ENCODE measurements around the gene PRKG1. TPM values are rescaled to one million over a fixed set of nuclear protein-coding genes. Genes with fewer than 3 reads are reported as not detected.

The PRKG1 gene
- polyA plus RNA-seq, 1 donor (not counting 4 experiments of a cell fraction or from before 2014, with no cell fraction given) = 0.24 TPM

DNA sequence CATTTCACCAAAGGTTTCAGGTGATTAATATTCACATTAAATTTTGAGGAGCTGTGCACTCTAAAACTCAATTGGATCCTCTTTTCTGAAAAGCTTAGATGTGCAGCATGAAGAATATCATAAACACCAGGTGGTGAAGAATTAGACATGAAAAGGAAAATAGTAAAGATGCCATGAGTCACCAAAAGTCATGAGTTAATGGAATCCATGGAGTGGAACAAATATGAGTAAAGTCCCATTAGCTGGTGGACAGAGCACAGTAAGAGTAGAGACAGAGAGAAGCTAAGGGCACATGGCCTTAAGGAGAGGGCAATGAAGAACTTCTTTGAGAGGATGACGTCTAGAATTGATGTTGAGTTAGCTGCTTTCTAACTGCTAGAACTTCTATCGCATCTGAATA, 353.5 kb downstream of the PRKG1 start:
- Histone ChIP-seq H3K79me2 (ENCODE audit: control insufficient read depth, insufficient read depth, low read length) (no peaks in the 10 kb centered on the region), H3K9ac (ENCODE audit: control insufficient read depth, extremely low read depth, insufficient read depth, low read length) (no peak overlapping the region), H3K4me2 (ENCODE audit: control insufficient read depth, extremely low read depth, insufficient read depth, low read depth, low read length) (no peak overlapping the region), H3K4me1 (ENCODE audit: control insufficient read depth, extremely low read depth, insufficient read depth, low read length) (no peaks in the 10 kb centered on the region), H2AFZ (ENCODE audit: control insufficient read depth, low read length) (no peak overlapping the region), H3K9me1 (ENCODE audit: control insufficient read depth, extremely low read depth, insufficient read depth, low read length) (no peaks in the 10 kb centered on the region), H3K4me3 (ENCODE audit: control insufficient read depth in 2 of 3, extremely low read depth in 1 of 3, insufficient read depth in 2 of 3, low read depth in 1 of 3, low read length in 3 of 3) (no peak overlapping the region), H3K9me3 (ENCODE audit: control insufficient read depth, low read depth, low read length) (no peaks in the 10 kb centered on the region), H3K27me3 (ENCODE audit: control insufficient read depth, extremely low read depth, insufficient read depth, low read length) (no peaks in the 10 kb centered on the region), H3K27ac (ENCODE audit: control insufficient read depth, insufficient read depth, low read length) (no peak overlapping the region), H4K20me1 (ENCODE audit: control insufficient read depth, extremely low read depth, insufficient read depth, low read length) (no peaks in the 10 kb centered on the region), H3K36me3 (ENCODE audit: control insufficient read depth in 2 of 2, extremely low read depth in 1 of 2, insufficient read depth in 2 of 2, low read length in 2 of 2) (no peaks in the 10 kb centered on the region)
- TF ChIP-seq EZH2 (IDR thresholded peaks at IDR 0.05; ENCODE audit: low read length) = no peak
- TF ChIP-seq, protein P1, sequence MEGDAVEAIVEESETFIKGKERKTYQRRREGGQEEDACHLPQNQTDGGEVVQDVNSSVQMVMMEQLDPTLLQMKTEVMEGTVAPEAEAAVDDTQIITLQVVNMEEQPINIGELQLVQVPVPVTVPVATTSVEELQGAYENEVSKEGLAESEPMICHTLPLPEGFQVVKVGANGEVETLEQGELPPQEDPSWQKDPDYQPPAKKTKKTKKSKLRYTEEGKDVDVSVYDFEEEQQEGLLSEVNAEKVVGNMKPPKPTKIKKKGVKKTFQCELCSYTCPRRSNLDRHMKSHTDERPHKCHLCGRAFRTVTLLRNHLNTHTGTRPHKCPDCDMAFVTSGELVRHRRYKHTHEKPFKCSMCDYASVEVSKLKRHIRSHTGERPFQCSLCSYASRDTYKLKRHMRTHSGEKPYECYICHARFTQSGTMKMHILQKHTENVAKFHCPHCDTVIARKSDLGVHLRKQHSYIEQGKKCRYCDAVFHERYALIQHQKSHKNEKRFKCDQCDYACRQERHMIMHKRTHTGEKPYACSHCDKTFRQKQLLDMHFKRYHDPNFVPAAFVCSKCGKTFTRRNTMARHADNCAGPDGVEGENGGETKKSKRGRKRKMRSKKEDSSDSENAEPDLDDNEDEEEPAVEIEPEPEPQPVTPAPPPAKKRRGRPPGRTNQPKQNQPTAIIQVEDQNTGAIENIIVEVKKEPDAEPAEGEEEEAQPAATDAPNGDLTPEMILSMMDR (optimal IDR thresholded peaks at IDR 0.05 in 1 of 3, IDR thresholded peaks at IDR 0.05 in 1 of 3, conservative IDR thresholded peaks at IDR 0.05 in 1 of 3; ENCODE audit: extremely low read depth in 1 of 3, insufficient read depth in 2 of 3, low read length in 3 of 3) = no peak
- DNase-seq (ENCODE audit: low read depth, low spot score) (no peak), FAIRE-seq (peak; percentile 5)
- dilution Hi-C loops (cut with MboI; ENCODE audit: extremely low pct_ligation_motif_present, low sequenced_read_pairs) = no loop called here

DNA sequence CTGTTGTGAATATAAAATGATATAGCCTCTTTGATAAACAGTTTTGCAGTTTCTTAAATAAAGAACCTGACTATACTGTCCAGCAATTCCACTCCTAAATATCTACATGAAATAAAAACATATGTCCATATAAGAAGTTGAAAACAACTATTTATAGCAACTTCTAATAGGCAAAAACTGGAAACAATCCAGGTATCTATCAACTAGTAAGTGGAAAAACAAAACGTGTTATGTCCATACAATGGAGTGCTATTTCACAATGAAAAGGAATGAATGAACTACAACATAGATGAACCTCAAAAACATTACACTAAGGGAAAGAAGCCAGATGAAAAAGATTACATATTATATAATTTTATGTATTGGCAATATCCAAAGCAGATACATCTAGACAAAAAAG, 356.2 kb downstream of the PRKG1 start:
- dilution Hi-C loops (cut with MboI; ENCODE audit: extremely low pct_ligation_motif_present, low sequenced_read_pairs) = no loop called here
- H3K9me1 ChIP-seq (ENCODE audit: control insufficient read depth, extremely low read depth, insufficient read depth, low read length) = no peaks in the 10 kb centered on the region
- H3K9me3 ChIP-seq (ENCODE audit: control insufficient read depth, low read depth, low read length) = no peaks in the 10 kb centered on the region
- H3K4me1 ChIP-seq (ENCODE audit: control insufficient read depth, extremely low read depth, insufficient read depth, low read length) = no peaks in the 10 kb centered on the region
- no peak overlapping the region for H3K4me2 ChIP-seq (ENCODE audit: control insufficient read depth, extremely low read depth, insufficient read depth, low read depth, low read length)
- H2AFZ ChIP-seq (ENCODE audit: control insufficient read depth, low read length) = no peak overlapping the region
- TF ChIP-seq, protein P1 (optimal IDR thresholded peaks at IDR 0.05 in 1 of 3, IDR thresholded peaks at IDR 0.05 in 1 of 3, conservative IDR thresholded peaks at IDR 0.05 in 1 of 3; ENCODE audit: extremely low read depth in 1 of 3, insufficient read depth in 2 of 3, low read length in 3 of 3) = no peak
- no peak for TF ChIP-seq EZH2 (IDR thresholded peaks at IDR 0.05; ENCODE audit: low read length)
- DNase-seq (ENCODE audit: low read depth, low spot score) (no peak), FAIRE-seq (no peak)
- no peak overlapping the region for H3K27ac ChIP-seq (ENCODE audit: control insufficient read depth, insufficient read depth, low read length)
- no peaks in the 10 kb centered on the region for H3K79me2 ChIP-seq (ENCODE audit: control insufficient read depth, insufficient read depth, low read length)
- no peaks in the 10 kb centered on the region for H4K20me1 ChIP-seq (ENCODE audit: control insufficient read depth, extremely low read depth, insufficient read depth, low read length)
- H3K4me3 ChIP-seq (ENCODE audit: control insufficient read depth in 2 of 3, extremely low read depth in 1 of 3, insufficient read depth in 2 of 3, low read depth in 1 of 3, low read length in 3 of 3) = no peak overlapping the region
- H3K27me3 ChIP-seq (ENCODE audit: control insufficient read depth, extremely low read depth, insufficient read depth, low read length) = no peaks in the 10 kb centered on the region
- H3K9ac ChIP-seq (ENCODE audit: control insufficient read depth, extremely low read depth, insufficient read depth, low read length) = no peak overlapping the region
- no peaks in the 10 kb centered on the region for H3K36me3 ChIP-seq (ENCODE audit: control insufficient read depth in 2 of 2, extremely low read depth in 1 of 2, insufficient read depth in 2 of 2, low read length in 2 of 2)

Data from keratinocyte (primary cell).